H1 (cell line): Measurements from ENCODE around the gene GMEB1. TPM values are rescaled to one million over a fixed set of nuclear protein-coding genes. Genes with fewer than 3 reads are reported as not detected.

Experiments
- EP300 ChIP-seq, 2 experiments: IDR thresholded peaks; 1 replicate in 1 of 2; 2 replicates in 1 of 2; pipeline ENCODE4 v1.6.1; 2011 to 2012; ENCODE audit warnings: low read depth in 2 of 2, low read length in 2 of 2, mild to moderate bottlenecking in 2 of 2, borderline replicate concordance in 1 of 2, inconsistent platforms in 1 of 2, moderate library complexity in 1 of 2
- POU5F1 ChIP-seq: IDR thresholded peaks from 2 replicates; pipeline ENCODE4 v1.6.1; 2011; ENCODE audit warnings: low read depth, mild to moderate bottlenecking, low read length, moderate library complexity
- RAD21 ChIP-seq, 2 experiments: IDR thresholded peaks in 1 of 2; conservative IDR thresholded peaks in 1 of 2; 2 replicates each; pipeline ENCODE4 v1.6.1; 2011; ENCODE audit warnings: low read depth in 2 of 2, low read length in 2 of 2, improper control_type of control experiment in 1 of 2, inconsistent platforms in 1 of 2, mild to moderate bottlenecking in 1 of 2, moderate library complexity in 1 of 2
- polyA plus RNA-seq, 7 experiments: library from polyadenylated mRNA; depleted of rRNA in 3 of 7; stranded (reverse) in 5 of 7; unstranded in 2 of 7; fragments of >200 nt in 5 of 7; fragments of 200-250 nt in 2 of 7; gene quantifications; 1 replicate in 5 of 7; 2 replicates in 1 of 7; 4 replicates in 1 of 7; pipeline versions ENCODE4 v1.2.1 to v1.2.3, GENCODE V29; 2011 to 2013; ENCODE audit warnings: missing spikeins in 2 of 7, mixed read lengths in 2 of 7
- total RNA-seq: library from RNA; stranded (reverse); fragmentation: NEBNext Ultra II Directional; extraction: Animal tissue kit (Norgen Biotek cat#: 25700); gene quantifications from 2 replicates; pipeline ENCODE4 v1.2.1, GENCODE V29; 2021

GMEB1 gene
- total and polyA plus RNA-seq, 2 of the 8 experiments (the other 6 are each of a cell fraction or from before 2014, with no cell fraction given) = 13.3 to 26.2 TPM

- TF ChIP-seq RAD21 (IDR thresholded peaks at IDR 0.05 in 1 of 2, conservative IDR thresholded peaks at IDR 0.05 in 1 of 2; ENCODE audit: low read depth in 2 of 2, low read length in 2 of 2) = no peak
- no peak for TF ChIP-seq POU5F1
- TF ChIP-seq EP300 (IDR thresholded peaks at IDR 0.05; ENCODE audit: borderline replicate concordance in 1 of 2, low read depth in 2 of 2, low read length in 2 of 2) = no peak
Observed at GRCh38 chr1:28718166-28718565, 49.6 kb downstream of the GMEB1 start (continued).
